Glutamatergic neuron (in vitro differentiated cells): ENCODE data around the gene MARCHF9. TPM values are rescaled to one million over a fixed set of nuclear protein-coding genes. Genes with fewer than 3 reads are reported as not detected.

Experiments used
- DNase-seq: peaks from one replicate; pipeline ENCODE4 v3.0.0; 2022
- H3K27ac Mint-ChIP-seq: one replicate; pipeline ENCODE4 v1.8.0; 2020; ENCODE audit warnings: mild to moderate bottlenecking, mixed read lengths, inconsistent platforms; ENCODE audit not compliant: unreplicated experiment
- H3K27me3 Mint-ChIP-seq: one replicate; pipeline ENCODE4 v1.8.0; 2020; ENCODE audit warnings: mild to moderate bottlenecking, moderate library complexity, mixed read lengths, inconsistent platforms; ENCODE audit not compliant: unreplicated experiment
- H3K36me3 Mint-ChIP-seq: one replicate; pipeline ENCODE4 v1.8.0; 2020; ENCODE audit warnings: mild to moderate bottlenecking, mixed read lengths, inconsistent platforms; ENCODE audit not compliant: unreplicated experiment
- H3K4me1 Mint-ChIP-seq: one replicate; pipeline ENCODE4 v1.8.0; 2020; ENCODE audit warnings: mild to moderate bottlenecking, low read depth, mixed read lengths, inconsistent platforms; ENCODE audit not compliant: unreplicated experiment
- H3K4me3 Mint-ChIP-seq: one replicate; pipeline ENCODE4 v1.8.0; 2020; ENCODE audit warnings: mild to moderate bottlenecking, mixed read lengths, inconsistent platforms; ENCODE audit not compliant: unreplicated experiment
- H3K9me3 Mint-ChIP-seq: one replicate; pipeline ENCODE4 v1.8.0; 2020; ENCODE audit warnings: mild to moderate bottlenecking, moderate library complexity, mixed read lengths, inconsistent platforms; ENCODE audit not compliant: unreplicated experiment
- total RNA-seq: library from RNA; stranded (reverse); fragmentation: NEBNext Ultra II Directional; extraction: Animal tissue kit (Norgen Biotek cat#: 25700); gene quantifications from one replicate; pipeline ENCODE4 v1.2.1, GENCODE V29; 2021; ENCODE audit not compliant: unreplicated experiment
- TF ChIP-seq, protein P1 (sequence below): fragments of 200-600 bp; sonication (generic); IDR thresholded peaks from one replicate; pipeline ENCODE4 v1.5.0; 2021; ENCODE audit not compliant: partially characterized antibody, unreplicated experiment

The MARCHF9 gene
- total RNA-seq, 1 donor from 2014 or later, result 26.7 TPM

DNA sequence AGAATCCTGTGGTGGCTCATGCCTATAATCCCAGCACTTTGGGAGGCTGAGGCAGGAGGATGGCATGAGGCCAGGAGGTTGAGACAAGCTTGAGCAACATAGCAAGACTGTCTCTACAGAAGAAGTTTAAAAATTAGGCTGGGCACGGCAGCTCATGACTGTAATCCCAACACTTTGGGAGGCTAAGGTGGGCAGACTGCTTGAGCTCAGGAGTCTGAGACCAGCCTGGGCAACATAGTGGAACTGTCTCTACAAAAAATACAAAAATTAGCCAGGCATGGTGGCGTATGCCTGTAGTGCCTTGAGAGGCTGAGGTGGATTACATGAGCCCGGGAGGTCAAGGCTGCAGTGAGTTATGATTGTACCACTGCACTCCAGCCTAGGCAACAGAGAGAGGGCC, 13.0 kb downstream of the MARCHF9 start:
- TF ChIP-seq, protein P1, sequence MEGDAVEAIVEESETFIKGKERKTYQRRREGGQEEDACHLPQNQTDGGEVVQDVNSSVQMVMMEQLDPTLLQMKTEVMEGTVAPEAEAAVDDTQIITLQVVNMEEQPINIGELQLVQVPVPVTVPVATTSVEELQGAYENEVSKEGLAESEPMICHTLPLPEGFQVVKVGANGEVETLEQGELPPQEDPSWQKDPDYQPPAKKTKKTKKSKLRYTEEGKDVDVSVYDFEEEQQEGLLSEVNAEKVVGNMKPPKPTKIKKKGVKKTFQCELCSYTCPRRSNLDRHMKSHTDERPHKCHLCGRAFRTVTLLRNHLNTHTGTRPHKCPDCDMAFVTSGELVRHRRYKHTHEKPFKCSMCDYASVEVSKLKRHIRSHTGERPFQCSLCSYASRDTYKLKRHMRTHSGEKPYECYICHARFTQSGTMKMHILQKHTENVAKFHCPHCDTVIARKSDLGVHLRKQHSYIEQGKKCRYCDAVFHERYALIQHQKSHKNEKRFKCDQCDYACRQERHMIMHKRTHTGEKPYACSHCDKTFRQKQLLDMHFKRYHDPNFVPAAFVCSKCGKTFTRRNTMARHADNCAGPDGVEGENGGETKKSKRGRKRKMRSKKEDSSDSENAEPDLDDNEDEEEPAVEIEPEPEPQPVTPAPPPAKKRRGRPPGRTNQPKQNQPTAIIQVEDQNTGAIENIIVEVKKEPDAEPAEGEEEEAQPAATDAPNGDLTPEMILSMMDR, result no peak
- H3K4me3 Mint-ChIP-seq, result no peak overlapping the region
- H3K27me3 Mint-ChIP-seq, result peaks cover 20% of the 10 kb centered on the region
- H3K36me3 Mint-ChIP-seq, result peaks cover 6% of the 10 kb centered on the region
- peaks cover 10% of the 10 kb centered on the region for H3K4me1 Mint-ChIP-seq
- H3K9me3 Mint-ChIP-seq, result peaks cover 8% of the 10 kb centered on the region
- DNase-seq, result no peak
- no peak overlapping the region for H3K27ac Mint-ChIP-seq

DNA sequence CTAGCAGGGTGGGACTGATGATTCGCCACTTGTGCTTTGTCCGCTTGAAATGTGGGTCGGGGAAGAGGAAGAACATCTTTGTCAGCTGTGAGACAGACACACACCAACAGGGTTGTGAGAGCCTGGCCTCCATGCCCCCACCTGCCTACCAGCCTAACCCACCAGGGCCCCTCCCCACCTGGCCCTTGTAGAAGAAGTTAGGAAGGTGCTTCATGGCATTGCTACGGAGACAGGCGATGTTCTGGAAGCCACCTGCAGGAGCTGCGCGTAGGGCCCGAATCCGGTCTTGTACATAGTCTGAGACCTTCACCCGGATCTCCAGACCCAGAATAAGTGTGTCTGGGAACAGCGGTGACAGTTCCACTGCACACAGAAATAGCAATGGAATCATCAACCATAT, 14.7 kb downstream of the MARCHF9 start:
- TF ChIP-seq, protein P1, result no peak
- Mint-ChIP-seq H3K27ac (no peak overlapping the region), H3K27me3 (peaks cover 8% of the 10 kb centered on the region), H3K9me3 (peaks cover 6% of the 10 kb centered on the region), H3K36me3 (no peaks in the 10 kb centered on the region), H3K4me1 (peaks cover 8% of the 10 kb centered on the region), H3K4me3 (peak overlapping the region; percentile 3)
- DNase-seq, result no peak

DNA sequence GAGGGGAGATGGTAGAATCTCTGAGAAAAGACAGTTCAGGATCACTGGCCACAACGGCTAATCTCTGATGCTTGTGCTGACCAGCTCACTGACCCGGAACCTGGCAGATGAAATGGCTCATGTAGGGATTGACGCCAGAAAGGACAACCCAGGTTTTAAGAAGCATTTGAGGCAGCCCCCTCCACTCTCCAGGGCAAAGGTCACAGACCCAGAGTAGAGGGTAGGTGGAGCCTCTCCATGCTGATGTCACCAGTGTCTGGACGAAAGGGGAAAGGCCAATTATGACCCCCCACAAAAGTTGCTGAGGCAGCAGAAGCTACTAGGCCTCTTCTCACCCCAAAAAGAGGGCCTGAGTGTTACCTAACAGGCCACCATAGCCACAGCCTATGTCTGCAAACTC, 15.8 kb downstream of the MARCHF9 start:
- peaks cover 6% of the 10 kb centered on the region for H3K9me3 Mint-ChIP-seq
- peaks cover 3% of the 10 kb centered on the region for H3K36me3 Mint-ChIP-seq
- peaks cover 8% of the 10 kb centered on the region for H3K4me1 Mint-ChIP-seq
- H3K27ac Mint-ChIP-seq, result no peak overlapping the region
- H3K27me3 Mint-ChIP-seq, result peaks cover 8% of the 10 kb centered on the region
- peak overlapping the region; percentile 38 for H3K4me3 Mint-ChIP-seq
- TF ChIP-seq, protein P1, result no peak
- DNase-seq, result no peak

- Mint-ChIP-seq H3K4me1 (peaks cover 8% of the 10 kb centered on the region), H3K4me3 (peak overlapping the region; percentile 99), H3K27me3 (peaks cover 8% of the 10 kb centered on the region), H3K27ac (peak overlapping the region; percentile 93), H3K36me3 (peaks cover 5% of the 10 kb centered on the region), H3K9me3 (peaks cover 6% of the 10 kb centered on the region)
- DNase-seq, result peak; percentile 81
- TF ChIP-seq, protein P1, result no peak
These were observed 16.5 kb downstream of the MARCHF9 start for GRCh38 chr12:57771236-57771872.

GRCh38 chr12:57771873-57772428, 17.0 kb downstream of the MARCHF9 start, which contains the start of gene METTL1:
TSS of gene METTL1 (minus strand) at chr12:57772105. CDS start at chr12:57772083, 22 bp downstream.
- H3K9me3 Mint-ChIP-seq, result peaks cover 7% of the 10 kb centered on the region
- H3K4me3 Mint-ChIP-seq, result peak within 1 kb of the TSS; percentile 99
- peaks cover 5% of the 10 kb centered on the region for H3K36me3 Mint-ChIP-seq
- H3K27ac Mint-ChIP-seq, result peak within 1 kb of the TSS; percentile 93
- DNase-seq, result peak; percentile 93
- TF ChIP-seq, protein P1, result no peak
- H3K27me3 Mint-ChIP-seq, result peaks cover 5% of the 10 kb centered on the region
- H3K4me1 Mint-ChIP-seq, result peaks cover 5% of the 10 kb centered on the region
